RWPE1 (cell line): ENCODE measurements around the gene GRIK2.

Experiments
- CTCF ChIA-PET: fragments of 350-600 bp; sonication (Branson Sonifier 250); formaldehyde crosslinking; extraction: SDS; loops from one replicate; lab custom pipeline; 2021; lab: Yijun Ruan, JAX
- POLR2A ChIA-PET: fragments of 400-600 bp; formaldehyde crosslinking; extraction: SDS; loops from one replicate; lab custom pipeline; 2020; ENCODE audit warnings: antibody characterized with exemption; ENCODE audit not compliant: low non-redundant PET; lab: Yijun Ruan, JAX
- DNase-seq: peaks from one replicate; pipeline ENCODE4 v3.0.0; 2012; ENCODE audit warnings: low spot score
- H3K27ac ChIP-seq: fragments of 450-650 bp; 2 replicates; pipeline ENCODE4 v1.5.1; 2017
- CTCF ChIP-seq: fragments of 450-650 bp; conservative IDR thresholded peaks from 2 replicates; pipeline ENCODE4 v1.5.1; 2017; ENCODE audit warnings: low read depth, mild to moderate bottlenecking

The GRIK2 gene

DNA sequence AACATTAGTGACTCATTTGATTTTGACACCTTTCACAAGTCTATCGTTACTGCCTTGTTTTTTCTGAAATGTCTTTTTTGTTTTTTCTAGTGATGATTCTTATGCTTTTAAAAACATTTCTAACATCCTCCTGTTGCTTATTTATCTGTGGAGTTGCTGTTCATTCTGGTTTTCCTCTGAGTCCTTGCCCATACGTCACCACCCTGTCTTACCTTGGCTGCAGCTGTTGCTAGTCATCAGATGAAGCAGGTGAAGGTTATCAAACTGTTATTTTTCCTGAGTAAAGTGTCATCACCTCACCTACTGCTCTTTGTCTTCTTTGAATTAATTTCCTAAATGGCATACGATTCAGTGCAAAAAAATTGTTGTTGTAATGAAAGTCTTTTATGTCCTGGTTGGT lies 376.6 kb downstream of the GRIK2 start:
- ChIA-PET CTCF (interaction anchor here (0.6 kb wide), 1 partner anchor 726 kb away, joined by 7 read pairs; no protein-coding TSS in a partner anchor), POLR2A (no interaction called here)
- no peak overlapping the region for H3K27ac ChIP-seq
- DNase-seq = no peak
- TF ChIP-seq CTCF = no peak

DNA sequence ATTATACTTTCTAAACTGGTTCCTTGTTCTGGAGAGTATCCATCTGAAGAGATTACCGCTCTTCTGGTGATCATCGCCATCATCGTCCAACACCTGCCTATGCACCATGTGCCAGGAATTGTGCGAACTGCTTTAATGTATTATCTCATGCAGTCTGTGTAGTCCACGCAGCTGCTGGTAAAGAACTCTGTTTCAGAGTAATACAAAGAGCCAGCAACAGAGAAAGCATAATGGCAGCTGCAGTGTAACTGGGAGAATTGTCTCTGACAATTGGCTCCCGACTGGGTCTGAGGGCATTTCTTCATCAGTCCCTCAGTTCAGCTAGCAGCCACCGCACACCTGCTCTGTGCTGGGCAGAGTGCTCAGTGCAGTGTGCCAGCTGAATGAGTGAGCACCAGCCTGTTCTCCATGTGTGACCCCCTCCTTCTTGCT lies 383.4 kb downstream of the GRIK2 start:
- ChIA-PET POLR2A (no interaction called here), CTCF (interaction anchor here (0.6 kb wide), 1 partner anchor 18 kb away, joined by 4 read pairs; no protein-coding TSS in a partner anchor)
- DNase-seq = no peak
- TF ChIP-seq CTCF = no peak
- no peak overlapping the region for H3K27ac ChIP-seq

DNA sequence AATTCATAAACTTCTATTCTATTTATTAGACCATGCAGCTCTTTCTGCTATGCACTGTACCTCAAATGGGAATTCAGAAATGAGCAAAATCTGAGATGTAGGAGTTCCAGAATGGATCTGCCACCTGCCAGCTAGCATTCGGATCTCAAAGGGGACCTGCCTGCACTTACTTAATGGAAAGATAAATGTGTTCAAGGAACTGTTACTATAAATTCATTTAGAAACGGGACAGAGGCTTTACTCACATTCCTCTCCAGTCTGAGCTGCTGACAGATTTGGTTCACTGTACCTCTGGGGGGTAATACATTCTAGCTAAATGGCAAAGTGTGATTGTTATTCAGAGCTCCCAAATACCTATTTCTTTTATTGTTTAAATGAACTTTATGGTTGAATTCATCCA lies 384.1 kb downstream of the GRIK2 start:
- CTCF ChIA-PET = interaction anchor here (0.6 kb wide), 2 partner anchors 19 to 44 kb away, joined by 4 to 6 read pairs; no protein-coding TSS in a partner anchor
- TF ChIP-seq CTCF = no peak
- POLR2A ChIA-PET = no interaction called here
- no peak for DNase-seq
- no peak overlapping the region for H3K27ac ChIP-seq

DNA sequence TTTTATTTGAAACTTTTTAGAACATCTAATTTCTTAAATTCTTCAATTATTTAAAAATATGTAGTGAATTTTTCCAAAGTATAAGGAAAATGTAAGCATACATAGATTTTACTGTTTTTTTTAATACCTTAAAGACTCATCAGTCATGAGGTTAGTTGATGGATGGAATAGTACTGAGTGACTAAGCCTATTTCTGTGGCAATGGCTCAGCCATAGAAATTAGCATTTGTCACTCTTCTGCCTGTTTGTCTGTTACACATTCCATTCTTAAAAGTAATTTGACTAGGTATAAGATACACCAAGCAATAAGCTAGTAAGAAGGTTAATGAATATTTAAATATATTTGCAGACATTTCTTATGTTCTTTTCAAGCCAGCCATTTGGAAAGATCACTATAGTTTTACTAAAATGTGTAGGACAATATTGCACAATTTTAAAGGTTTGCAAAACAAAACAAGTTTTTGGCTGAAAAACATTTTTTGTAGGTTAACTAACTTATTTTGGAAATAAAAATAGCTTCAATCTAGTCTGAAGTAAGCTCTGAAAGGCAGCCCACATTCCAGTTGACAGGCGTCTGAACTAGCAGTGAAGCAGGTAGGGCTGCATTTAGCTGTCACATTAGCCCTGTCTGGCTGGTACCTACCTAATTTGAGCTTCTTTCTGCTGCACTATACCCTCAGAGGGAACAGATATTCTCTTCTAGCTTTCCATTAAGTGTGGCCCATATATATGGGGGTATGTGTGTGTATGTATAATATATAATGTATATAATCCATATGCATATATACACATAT lies 385.7 kb downstream of the GRIK2 start:
- CTCF ChIA-PET = interaction anchor here (0.8 kb wide), 1 partner anchor 609 kb away, joined by 3 read pairs; no protein-coding TSS in a partner anchor
- POLR2A ChIA-PET = no interaction called here

DNA sequence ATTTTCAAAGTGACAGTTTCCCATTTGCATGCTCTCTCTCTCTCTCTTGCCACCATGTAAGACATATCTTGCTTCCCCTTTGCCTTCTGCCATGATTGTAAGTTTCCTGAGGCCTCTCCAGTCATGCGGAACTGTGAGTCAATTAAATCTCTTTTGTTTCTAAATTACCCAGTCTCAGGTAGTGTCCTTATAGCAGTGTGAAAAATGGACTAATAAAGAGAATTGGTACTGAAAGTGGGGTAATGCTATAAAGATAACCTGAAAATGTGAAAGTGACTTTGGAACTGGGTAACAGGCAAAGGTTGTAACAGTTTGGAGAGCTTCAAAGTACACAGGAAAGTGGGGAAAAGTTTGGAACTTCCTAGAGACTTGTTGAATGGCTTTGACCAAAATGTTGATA lies 389.8 kb downstream of the GRIK2 start:
- CTCF ChIA-PET = interaction anchor here (0.6 kb wide), 2 partner anchors 11 to 139 kb away, joined by 3 read pairs; no protein-coding TSS in a partner anchor
- DNase-seq = no peak
- POLR2A ChIA-PET = no interaction called here
- no peak for TF ChIP-seq CTCF
- H3K27ac ChIP-seq = no peak overlapping the region

More for the DNA sequence above, 385.7 kb downstream of the GRIK2 start:
- no peak for DNase-seq
- no peak for TF ChIP-seq CTCF
- no peak overlapping the region for H3K27ac ChIP-seq

DNA sequence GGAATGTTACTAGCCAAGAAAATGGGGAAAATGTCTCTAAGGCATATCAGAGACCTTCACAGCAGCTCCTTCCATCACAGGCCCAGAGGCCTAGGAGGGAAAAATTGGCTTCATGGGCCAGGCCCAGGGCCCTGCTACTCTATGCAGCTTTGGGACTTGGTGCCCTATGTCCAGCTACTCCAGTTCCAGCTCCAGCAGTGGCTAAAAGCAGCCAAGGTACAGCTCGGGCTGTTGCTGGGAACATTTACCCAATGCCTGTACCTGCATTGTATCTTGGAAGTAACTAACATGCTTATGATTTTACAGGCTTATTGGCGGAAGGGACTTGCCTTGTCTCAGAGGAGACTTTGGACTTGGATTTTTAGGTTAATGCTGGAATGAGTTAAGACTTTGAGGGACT lies 390.6 kb downstream of the GRIK2 start:
- no peak overlapping the region for H3K27ac ChIP-seq
- DNase-seq = no peak
- ChIA-PET CTCF (interaction anchor here (0.6 kb wide), 1 partner anchor 10 kb away, joined by 3 read pairs; no protein-coding TSS in a partner anchor), POLR2A (no interaction called here)
- TF ChIP-seq CTCF = no peak
